Stomach (tissue), 4 donors: ENCODE measurements around the gene ANKLE2.

ENCODE experiments used
- CTCF ChIP-seq, 7 experiments: fragments of 450-650 bp in 4 of 7; fragments of 200-600 bp in 3 of 7; sonication (generic) in 3 of 7; IDR thresholded peaks; one replicate each; pipeline ENCODE4 v1.5.1; 2016 to 2019; ENCODE audit warnings: antibody characterized with exemption in 7 of 7, control low read depth in 2 of 7, mild to moderate bottlenecking in 1 of 7
- EP300 ChIP-seq: sonication (generic); formaldehyde crosslinking; IDR thresholded peaks from one replicate; pipeline ENCODE4 v1.6.1; 2017; ENCODE audit warnings: antibody characterized with exemption

GRCh38 chr12:132761032-132761920, at the start of gene ANKLE2:
- no peak for TF ChIP-seq CTCF (IDR thresholded peaks at IDR 0.05)
- TF ChIP-seq EP300: no peak
